Activated T-cell treated with anti-CD3 and anti-CD28 coated beads, Interleukin-2, amount 50 U/mL, for 1 hour (primary cell): ENCODE measurements around the gene CD80.

Source experiments
- DNase-seq: peaks from one replicate; pipeline ENCODE4 v3.0.0-alpha.2; 2020

CD80 gene

DNA sequence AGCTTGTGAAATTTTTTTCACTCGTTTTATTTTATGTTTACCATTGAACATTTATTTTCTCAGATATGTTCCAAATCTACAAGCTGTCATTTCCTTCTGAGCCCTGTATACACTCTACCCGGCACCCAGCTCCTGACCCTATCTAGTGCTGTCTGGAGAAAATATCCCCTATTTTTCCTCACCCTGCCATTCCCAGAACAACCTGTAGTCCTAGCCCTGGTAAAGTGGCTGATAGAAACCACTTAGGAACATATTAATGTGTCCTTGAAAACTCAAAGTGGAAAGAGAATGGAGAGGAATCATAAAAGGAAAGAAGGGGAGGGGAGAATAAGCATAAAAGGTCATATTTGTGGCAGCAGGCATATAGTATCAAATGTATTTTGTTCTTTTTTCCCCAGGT, 69.3 kb downstream of the CD80 start:
- no peak for DNase-seq

DNA sequence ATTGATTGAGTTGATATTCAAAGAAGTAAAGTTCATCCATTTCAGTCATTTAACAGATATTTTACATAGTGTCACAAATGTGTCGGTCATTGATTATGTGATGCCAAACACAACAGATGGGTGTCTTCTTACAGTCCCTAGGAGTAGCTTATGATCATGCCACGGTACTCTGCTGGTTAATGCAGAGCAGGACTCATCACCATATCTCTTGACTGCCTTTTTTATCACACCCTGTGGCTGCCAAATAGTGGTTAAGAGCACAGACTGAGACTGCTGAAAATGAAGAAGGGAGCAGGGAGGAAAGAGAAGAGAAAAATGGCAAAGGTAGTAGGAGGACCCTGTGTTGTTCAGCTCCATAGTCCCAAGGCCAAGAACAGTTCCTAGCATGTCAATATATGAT, 73.9 kb downstream of the CD80 start:
- no peak for DNase-seq

DNA sequence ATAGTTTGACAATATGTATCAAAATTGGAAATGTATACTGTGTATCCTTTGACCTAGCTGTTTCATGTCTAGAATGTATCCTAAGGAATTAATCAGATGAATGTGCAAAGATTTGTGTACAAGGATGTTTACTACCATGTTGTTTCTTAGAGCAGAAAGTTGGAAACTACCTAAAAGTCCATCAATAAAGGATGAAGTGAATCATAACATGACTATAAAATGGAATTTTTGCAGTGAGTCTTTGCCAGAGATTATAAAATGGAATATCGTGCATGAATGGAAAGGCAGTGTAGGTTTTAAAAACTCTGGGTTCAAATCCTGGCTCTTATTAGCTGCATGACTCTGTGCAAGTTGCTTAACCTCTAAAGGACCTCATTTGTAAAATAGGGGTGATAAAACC, 76.3 kb downstream of the CD80 start:
- no peak for DNase-seq

DNA sequence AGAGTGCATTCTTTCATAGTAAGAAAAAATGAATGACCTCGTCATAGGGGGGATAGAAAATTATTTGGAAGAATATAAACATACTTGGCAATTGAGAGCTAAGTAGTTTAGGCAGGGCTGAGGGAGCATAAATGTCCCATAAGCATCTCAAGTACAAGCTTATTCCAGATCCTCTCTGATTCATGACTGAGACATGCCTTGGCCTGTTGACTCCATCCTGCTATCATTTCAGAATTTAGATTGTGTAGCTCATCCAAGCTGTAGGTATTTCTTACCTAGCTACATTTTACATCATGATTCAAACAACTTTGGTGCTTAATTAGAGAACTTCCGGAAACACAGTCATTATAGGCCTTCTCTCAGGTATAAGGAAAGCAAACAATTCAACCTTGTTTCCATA, 78.3 kb downstream of the CD80 start:
- no peak for DNase-seq
